Loucy (cell line): ENCODE results near the gene TEX36.

ENCODE experiments used
- H2AFZ ChIP-seq: fragments of 200-600 bp; sonication (generic); 2 replicates; pipeline ENCODE4 v1.6.0; 2016; ENCODE audit warnings: antibody characterized with exemption, mild to moderate bottlenecking, low read length, moderate library complexity
- H3F3A ChIP-seq: fragments of 200-600 bp; 2 replicates; pipeline ENCODE4 v1.6.0; 2016; ENCODE audit warnings: antibody characterized with exemption, low read depth, mild to moderate bottlenecking
- H3K27me3 ChIP-seq: fragments of 200-600 bp; sonication (generic); 2 replicates; pipeline ENCODE4 v1.6.1; 2014; ENCODE audit warnings: low read length, mild to moderate bottlenecking; ENCODE audit not compliant: insufficient read depth, poor library complexity, severe bottlenecking
- H3K36me3 ChIP-seq: fragments of 200-600 bp; sonication (generic); 2 replicates; pipeline ENCODE4 v1.6.1; 2016; ENCODE audit warnings: low read length; ENCODE audit not compliant: insufficient read depth
- H3K4me1 ChIP-seq: fragments of 200-600 bp; sonication (generic); 2 replicates; pipeline ENCODE4 v1.5.1; 2014; ENCODE audit warnings: low read length, mild to moderate bottlenecking; ENCODE audit not compliant: insufficient read depth, poor library complexity, severe bottlenecking
- H3K4me2 ChIP-seq: fragments of 200-600 bp; sonication (generic); 2 replicates; pipeline ENCODE4 v1.6.0; 2014; ENCODE audit warnings: antibody characterized with exemption, low read length, low read depth, mild to moderate bottlenecking; ENCODE audit not compliant: poor library complexity, severe bottlenecking
- H3K4me3 ChIP-seq: fragments of 200-600 bp; sonication (generic); 2 replicates; pipeline ENCODE4 v1.5.1; 2014; ENCODE audit warnings: low read length, mild to moderate bottlenecking, mixed read lengths; ENCODE audit not compliant: poor library complexity, severe bottlenecking
- H3K79me2 ChIP-seq: fragments of 200-600 bp; sonication (generic); 2 replicates; pipeline ENCODE4 v1.6.1; 2014; ENCODE audit warnings: low read length; ENCODE audit not compliant: insufficient read depth
- H3K9ac ChIP-seq: fragments of 200-600 bp; sonication (generic); 2 replicates; pipeline ENCODE4 v1.6.0; 2014; ENCODE audit warnings: mild to moderate bottlenecking, low read depth, low read length, moderate library complexity; ENCODE audit not compliant: poor library complexity, severe bottlenecking
- H3K9me2 ChIP-seq: fragments of 200-600 bp; sonication (generic); replicated peaks from 2 replicates; pipeline ENCODE4 v1.6.1; 2016; ENCODE audit warnings: low read depth, low read length, mixed read lengths
- H3K9me3 ChIP-seq: fragments of 200-600 bp; sonication (generic); 2 replicates; pipeline ENCODE4 v1.6.1; 2014; ENCODE audit warnings: mild to moderate bottlenecking, antibody characterized with exemption, low read length, low read depth; ENCODE audit not compliant: insufficient read depth
- H4K20me1 ChIP-seq: fragments of 200-600 bp; sonication (generic); 2 replicates; pipeline ENCODE4 v1.6.0; 2014; ENCODE audit warnings: antibody characterized with exemption, low read length, mild to moderate bottlenecking; ENCODE audit not compliant: insufficient read depth, poor library complexity, severe bottlenecking
- CTCF ChIP-seq: fragments of 200-600 bp; sonication (generic); conservative IDR thresholded peaks from 2 replicates; pipeline ENCODE4 v1.5.1; 2014; ENCODE audit warnings: mild to moderate bottlenecking, antibody characterized with exemption, low read length
- EZH2phosphoT487 ChIP-seq: fragments of 200-600 bp; IDR thresholded peaks from 2 replicates; pipeline ENCODE4 v1.6.1; 2018; ENCODE audit warnings: antibody characterized with exemption, mild to moderate bottlenecking, moderate library complexity, borderline replicate concordance

Gene TEX36

GRCh38 chr10:125694883-125695282 lies 11.9 kb upstream of the TEX36 start:
- no peak overlapping the region for H3K4me3 ChIP-seq
- no peaks in the 10 kb centered on the region for H3K9me3 ChIP-seq
- no peaks in the 10 kb centered on the region for H3K36me3 ChIP-seq
- H3F3A ChIP-seq: no peaks in the 10 kb centered on the region
- no peaks in the 10 kb centered on the region for H3K9me2 ChIP-seq
- H3K4me2 ChIP-seq: no peak overlapping the region
- H4K20me1 ChIP-seq: no peaks in the 10 kb centered on the region
- H3K27me3 ChIP-seq: no peaks in the 10 kb centered on the region
- no peak overlapping the region for H2AFZ ChIP-seq
- no peaks in the 10 kb centered on the region for H3K79me2 ChIP-seq
- TF ChIP-seq CTCF (no peak), EZH2phosphoT487 (no peak)
- no peak overlapping the region for H3K9ac ChIP-seq
- H3K4me1 ChIP-seq: no peaks in the 10 kb centered on the region

DNA sequence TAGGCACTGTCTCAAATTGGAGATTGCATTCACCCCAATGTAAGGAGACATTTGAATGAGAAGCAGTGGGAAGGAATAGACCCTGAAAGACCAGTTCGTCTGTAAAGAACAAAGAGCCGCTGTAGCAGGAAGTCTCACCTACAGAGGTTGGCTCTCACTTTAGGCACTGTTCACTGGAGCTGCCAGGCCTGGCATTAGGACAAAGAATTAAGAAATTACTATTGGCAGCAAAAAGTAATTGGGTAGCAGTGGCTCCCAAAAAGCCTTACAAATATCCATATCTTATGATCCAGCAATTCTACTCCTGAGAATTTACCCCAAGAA lies 10.5 kb upstream of the TEX36 start:
- no peaks in the 10 kb centered on the region for H3K9me3 ChIP-seq
- no peaks in the 10 kb centered on the region for H4K20me1 ChIP-seq
- no peaks in the 10 kb centered on the region for H3K27me3 ChIP-seq
- no peaks in the 10 kb centered on the region for H3K79me2 ChIP-seq
- no peak overlapping the region for H2AFZ ChIP-seq
- H3K4me2 ChIP-seq: no peak overlapping the region
- no peaks in the 10 kb centered on the region for H3K9me2 ChIP-seq
- no peaks in the 10 kb centered on the region for H3K4me1 ChIP-seq
- no peak overlapping the region for H3K9ac ChIP-seq
- H3K4me3 ChIP-seq: no peak overlapping the region
- H3F3A ChIP-seq: no peaks in the 10 kb centered on the region
- TF ChIP-seq CTCF (no peak), EZH2phosphoT487 (no peak)
- no peaks in the 10 kb centered on the region for H3K36me3 ChIP-seq

GRCh38 chr10:125692601-125693523 lies 9.9 kb upstream of the TEX36 start:
- TF ChIP-seq CTCF (no peak), EZH2phosphoT487 (no peak)
- Histone ChIP-seq H3K27me3 (no peaks in the 10 kb centered on the region), H2AFZ (no peak overlapping the region), H3K9ac (no peak overlapping the region), H3K4me3 (no peak overlapping the region), H3K79me2 (no peaks in the 10 kb centered on the region), H3K4me1 (no peaks in the 10 kb centered on the region), H3K4me2 (no peak overlapping the region), H3K9me3 (no peaks in the 10 kb centered on the region), H3K9me2 (no peaks in the 10 kb centered on the region), H4K20me1 (no peaks in the 10 kb centered on the region), H3K36me3 (no peaks in the 10 kb centered on the region), H3F3A (no peaks in the 10 kb centered on the region)
